IMR-90 (cell line): ENCODE data around the gene EEF1AKMT1. TPM values are rescaled to one million over a fixed set of nuclear protein-coding genes. Genes with fewer than 3 reads are reported as not detected.

Source experiments
- ATAC-seq: fragments of 200-7000 bp; cut with Tn5 transposase; 2 replicates; pipeline ENCODE4 v1.9.1; 2020; ENCODE audit warnings: low read depth, mild to moderate bottlenecking, moderate library complexity
- BruUV-seq: library from RNA; stranded (reverse); fragments of 400-500 nt; replicated peaks from 2 replicates; lab custom pipeline; 2021; lab: Mats Ljungman, UMichigan
- CTCF ChIA-PET: fragments of 300-600 bp; formaldehyde crosslinking; extraction: SDS; loops from one replicate; lab custom pipeline; 2021; ENCODE audit warnings: antibody characterized with exemption; lab: Yijun Ruan, JAX
- POLR2A ChIA-PET: fragments of 300-600 bp; sonication (Branson Sonifier 250); formaldehyde crosslinking; loops from one replicate; lab custom pipeline; 2022; ENCODE audit warnings: antibody characterized with exemption; ENCODE audit not compliant: unreplicated experiment; lab: Charles Lee
- DNase-seq: peaks from one replicate; pipeline ENCODE4 v3.0.0; 2013
- H2AFZ ChIP-seq: replicated peaks from 2 replicates; pipeline ENCODE3; 2013; ENCODE audit warnings: low read length, mild to moderate bottlenecking; ENCODE audit not compliant: poor library complexity
- H2AK5ac ChIP-seq: 2 replicates; pipeline ENCODE4 v1.6.1; 2013; ENCODE audit warnings: low read depth, low read length, inconsistent platforms
- H2AK9ac ChIP-seq: replicated peaks from 2 replicates; pipeline ENCODE3; 2013; ENCODE audit warnings: mild to moderate bottlenecking, low read depth, low read length, moderate library complexity; ENCODE audit not compliant: poor library complexity
- H2BK120ac ChIP-seq: 2 replicates; pipeline ENCODE4 v1.6.1; 2013; ENCODE audit warnings: low read depth, low read length, inconsistent platforms
- H2BK15ac ChIP-seq: 3 replicates; pipeline ENCODE4 v1.6.1; 2013; ENCODE audit warnings: low read depth, low read length, inconsistent platforms
- H2BK20ac ChIP-seq: 2 replicates; pipeline ENCODE4 v1.6.1; 2013; ENCODE audit warnings: low read depth, mild to moderate bottlenecking, inconsistent platforms, low read length, moderate library complexity
- H2BK5ac ChIP-seq: 2 replicates; pipeline ENCODE4 v1.6.1; 2013; ENCODE audit warnings: mild to moderate bottlenecking, low read depth, low read length, inconsistent platforms; ENCODE audit not compliant: poor library complexity, severe bottlenecking
- H3K14ac ChIP-seq: replicated peaks from 2 replicates; pipeline ENCODE4 v1.6.1; 2013; ENCODE audit warnings: low read depth, low read length, inconsistent platforms
- H3K18ac ChIP-seq: 2 replicates; pipeline ENCODE4 v1.6.1; 2013; ENCODE audit warnings: low read depth, low read length, control low read depth
- H3K23ac ChIP-seq: 2 replicates; pipeline ENCODE4 v1.6.1; 2013; ENCODE audit warnings: low read depth, low read length, inconsistent platforms
- H3K27ac ChIP-seq: 2 replicates; pipeline ENCODE4 v1.5.1; 2013; ENCODE audit warnings: mild to moderate bottlenecking, control low read depth, low read length; ENCODE audit not compliant: insufficient read depth
- H3K27me3 ChIP-seq: 2 replicates; pipeline ENCODE4 v1.6.1; 2013; ENCODE audit warnings: low read length; ENCODE audit not compliant: control insufficient read depth, insufficient read depth
- H3K36me3 ChIP-seq: 2 replicates; pipeline ENCODE4 v1.6.1; 2013; ENCODE audit warnings: low read length, mixed read lengths; ENCODE audit not compliant: control insufficient read depth, insufficient read depth
- H3K4ac ChIP-seq: 2 replicates; pipeline ENCODE4 v1.6.1; 2013; ENCODE audit warnings: low read depth, low read length, inconsistent platforms
- H3K4me1 ChIP-seq: 2 replicates; pipeline ENCODE4 v1.6.1; 2013; ENCODE audit warnings: low read length, mixed read lengths; ENCODE audit not compliant: control insufficient read depth, insufficient read depth
- H3K4me2 ChIP-seq: 2 replicates; pipeline ENCODE4 v1.6.1; 2013; ENCODE audit warnings: low read depth, mild to moderate bottlenecking, control low read depth, low read length, moderate library complexity
- H3K4me3 ChIP-seq: 2 replicates; pipeline ENCODE4 v1.5.1; 2013; ENCODE audit warnings: low read depth, mild to moderate bottlenecking, control low read depth, low read length, moderate library complexity; ENCODE audit not compliant: insufficient read depth
- H3K56ac ChIP-seq: 2 replicates; pipeline ENCODE4 v1.6.1; 2013; ENCODE audit warnings: low read length, inconsistent platforms; ENCODE audit not compliant: insufficient read depth; ENCODE audit errors: extremely low read depth
- H3K79me1 ChIP-seq, 2 experiments: 2 replicates each; pipeline ENCODE4 v1.6.1; 2013; ENCODE audit warnings: low read length in 2 of 2, inconsistent platforms in 1 of 2, low read depth in 1 of 2
- H3K9ac ChIP-seq: 2 replicates; pipeline ENCODE4 v1.6.1; 2013; ENCODE audit warnings: low read depth, low read length, control low read depth
- H3K9me1 ChIP-seq: 2 replicates; pipeline ENCODE4 v1.6.1; 2013; ENCODE audit warnings: low read length, inconsistent platforms; ENCODE audit not compliant: insufficient read depth
- H3K9me3 ChIP-seq: 2 replicates; pipeline ENCODE4 v1.6.1; 2013; ENCODE audit warnings: low read length; ENCODE audit not compliant: control insufficient read depth, insufficient read depth
- H4K20me1 ChIP-seq: 2 replicates; pipeline ENCODE4 v1.6.1; 2013; ENCODE audit warnings: low read length, inconsistent platforms; ENCODE audit not compliant: insufficient read depth
- H4K5ac ChIP-seq: 2 replicates; pipeline ENCODE4 v1.6.1; 2013; ENCODE audit warnings: mild to moderate bottlenecking, low read depth, low read length, control low read depth
- H4K8ac ChIP-seq, 2 experiments: 2 replicates each; pipeline ENCODE4 v1.6.1; 2013; ENCODE audit warnings: low read depth in 2 of 2, low read length in 2 of 2, control low read depth in 1 of 2, inconsistent platforms in 1 of 2
- H4K91ac ChIP-seq: 2 replicates; pipeline ENCODE4 v1.6.1; 2013; ENCODE audit warnings: low read depth, low read length, inconsistent platforms; ENCODE audit not compliant: insufficient read depth
- BHLHE40 ChIP-seq: fragments of 150-350 bp; IDR thresholded peaks from 2 replicates; pipeline ENCODE4 v1.6.1; 2016; ENCODE audit warnings: mild to moderate bottlenecking, low read depth, low read length
- CHD1 ChIP-seq: IDR thresholded peaks from 2 replicates; pipeline ENCODE4 v1.6.1; 2012; ENCODE audit warnings: low read depth, low read length, improper control_type of control experiment
- MAFK ChIP-seq: IDR thresholded peaks from 2 replicates; pipeline ENCODE4 v1.6.1; 2012; ENCODE audit warnings: low read depth, low read length, improper control_type of control experiment
- MXI1 ChIP-seq: IDR thresholded peaks from 2 replicates; pipeline ENCODE4 v1.6.1; 2012; ENCODE audit warnings: low read depth, mild to moderate bottlenecking, low read length, moderate library complexity, borderline replicate concordance
- NFE2L2 ChIP-seq: fragments of 150-350 bp; IDR thresholded peaks from 2 replicates; pipeline ENCODE4 v1.6.1; 2016; ENCODE audit warnings: low read depth, mild to moderate bottlenecking, low read length
- POLR2A ChIP-seq: IDR thresholded peaks from 2 replicates; pipeline ENCODE4 v1.6.1; 2012; ENCODE audit warnings: mild to moderate bottlenecking, low read depth, low read length
- RCOR1 ChIP-seq: IDR thresholded peaks from 2 replicates; pipeline ENCODE4 v1.6.1; 2012; ENCODE audit warnings: mild to moderate bottlenecking, low read length, improper control_type of control experiment; ENCODE audit not compliant: insufficient replicate concordance
- RFX5 ChIP-seq: IDR thresholded peaks from 2 replicates; pipeline ENCODE4 v1.8.0; 2012; ENCODE audit warnings: low read depth, mild to moderate bottlenecking, low read length, moderate library complexity
- SMC3 ChIP-seq: fragments of 150-350 bp; IDR thresholded peaks from 2 replicates; pipeline ENCODE4 v1.6.1; 2016; ENCODE audit warnings: low read depth, mild to moderate bottlenecking, antibody characterized with exemption, low read length, moderate library complexity
- WGBS, 2 experiments: methylation state at CpG; one replicate each; pipeline versions ENCODE4 v1.1.5 to v1.1.7; 2013; ENCODE audit warnings: missing lambda C conversion rate in 2 of 2; ENCODE audit not compliant: insufficient read length in 1 of 2; ENCODE audit errors: extremely low coverage in 2 of 2; 5-methylcytosine and 5-hydroxymethylcytosine counted together
- dilution Hi-C: fragments of 300-500 bp; cut with HindIII; formaldehyde crosslinking; loops from one replicate; pipeline ENCODE4 v1.14.3; 2018; ENCODE audit warnings: low sequenced_read_pairs; ENCODE audit not compliant: unreplicated experiment
- in situ Hi-C: fragments of 300-500 bp; cut with MboI; formaldehyde crosslinking; loops from 3 replicates; pipeline ENCODE4 v1.14.3; 2019; ENCODE audit warnings: low sequenced_read_pairs, inconsistent platforms, mixed read lengths
- intact Hi-C: fragments of 100-400 bp; cut with micrococcal nuclease; formaldehyde crosslinking; loops from 2 replicates; pipeline ENCODE4 v1.10.0; 2022
- polyA plus RNA-seq, 3 experiments: library from polyadenylated mRNA; depleted of rRNA; stranded (reverse); fragments of >200 nt; gene quantifications; 2 replicates each; pipeline ENCODE4 v1.2.3, GENCODE V29; 2012; ENCODE audit warnings: low replicate concordance in 1 of 3
- total RNA-seq: library from RNA; depleted of rRNA; stranded (reverse); fragments of >200 nt; gene quantifications from 2 replicates; pipeline ENCODE4 v1.2.3, GENCODE V29; 2012
- TF ChIP-seq, protein P1 (sequence below): fragments of 150-350 bp; IDR thresholded peaks from 2 replicates; pipeline ENCODE4 v1.6.1; 2017; ENCODE audit warnings: mild to moderate bottlenecking, antibody characterized with exemption, low read length, low read depth
- TF ChIP-seq, protein P2 (sequence below): conservative IDR thresholded peaks from 2 replicates; pipeline ENCODE4 v1.5.1; 2012; ENCODE audit warnings: mild to moderate bottlenecking, low read depth, low read length, improper control_type of control experiment

EEF1AKMT1 gene
- total and polyA plus RNA-seq, 2 of the 4 experiments (the other 2 are of a cell fraction), result 10.0 to 10.6 TPM

DNA sequence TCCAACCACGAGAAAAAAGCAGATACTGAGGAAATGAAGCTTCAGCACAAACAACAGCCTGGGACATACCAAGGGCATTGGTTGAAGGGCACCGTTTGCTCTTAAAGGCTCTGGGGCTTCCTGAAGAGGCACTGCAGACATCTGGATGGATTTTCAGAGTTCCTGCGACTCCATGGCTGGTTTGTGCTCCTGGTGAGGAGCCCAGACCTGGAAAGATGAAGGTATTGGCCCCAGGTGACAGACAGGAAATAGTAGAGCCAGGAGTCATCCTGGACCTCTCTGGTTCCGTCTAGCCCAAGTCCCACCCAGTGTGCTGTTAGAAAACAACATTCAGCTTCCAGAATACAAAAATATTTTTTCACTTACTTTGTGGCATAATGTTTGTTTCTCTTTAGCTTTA, 64.0 kb downstream of the EEF1AKMT1 start:
- Histone ChIP-seq H2BK20ac (no peak overlapping the region), H3K23ac (no peak overlapping the region), H3K56ac (no peak overlapping the region), H3K79me1 (no peaks in the 10 kb centered on the region), H3K4me2 (no peak overlapping the region), H3K9ac (no peak overlapping the region), H3K18ac (no peak overlapping the region), H3K9me3 (no peaks in the 10 kb centered on the region), H3K4ac (no peak overlapping the region), H2AFZ (no peak overlapping the region), H2AK5ac (no peak overlapping the region), H4K8ac (no peak overlapping the region), H3K36me3 (no peaks in the 10 kb centered on the region), H3K4me1 (peaks cover 7% of the 10 kb centered on the region), H3K27ac (no peak overlapping the region), H2BK120ac (no peak overlapping the region), H4K20me1 (no peaks in the 10 kb centered on the region), H3K27me3 (peaks cover 2% of the 10 kb centered on the region), H3K4me3 (no peak overlapping the region), H3K14ac (no peak overlapping the region), H3K9me1 (no peaks in the 10 kb centered on the region), H4K5ac (no peak overlapping the region), H2AK9ac (no peak overlapping the region), H4K91ac (no peak overlapping the region), H2BK15ac (no peak overlapping the region), H2BK5ac (no peak overlapping the region)
- TF ChIP-seq BHLHE40 (no peak), SMC3 (no peak), RFX5 (no peak), MAFK (no peak), NFE2L2 (no peak), RCOR1 (no peak), POLR2A (no peak), CHD1 (no peak), MXI1 (no peak)
- TF ChIP-seq, protein P1, sequence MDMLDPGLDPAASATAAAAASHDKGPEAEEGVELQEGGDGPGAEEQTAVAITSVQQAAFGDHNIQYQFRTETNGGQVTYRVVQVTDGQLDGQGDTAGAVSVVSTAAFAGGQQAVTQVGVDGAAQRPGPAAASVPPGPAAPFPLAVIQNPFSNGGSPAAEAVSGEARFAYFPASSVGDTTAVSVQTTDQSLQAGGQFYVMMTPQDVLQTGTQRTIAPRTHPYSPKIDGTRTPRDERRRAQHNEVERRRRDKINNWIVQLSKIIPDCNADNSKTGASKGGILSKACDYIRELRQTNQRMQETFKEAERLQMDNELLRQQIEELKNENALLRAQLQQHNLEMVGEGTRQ, result no peak
- TF ChIP-seq, protein P2, sequence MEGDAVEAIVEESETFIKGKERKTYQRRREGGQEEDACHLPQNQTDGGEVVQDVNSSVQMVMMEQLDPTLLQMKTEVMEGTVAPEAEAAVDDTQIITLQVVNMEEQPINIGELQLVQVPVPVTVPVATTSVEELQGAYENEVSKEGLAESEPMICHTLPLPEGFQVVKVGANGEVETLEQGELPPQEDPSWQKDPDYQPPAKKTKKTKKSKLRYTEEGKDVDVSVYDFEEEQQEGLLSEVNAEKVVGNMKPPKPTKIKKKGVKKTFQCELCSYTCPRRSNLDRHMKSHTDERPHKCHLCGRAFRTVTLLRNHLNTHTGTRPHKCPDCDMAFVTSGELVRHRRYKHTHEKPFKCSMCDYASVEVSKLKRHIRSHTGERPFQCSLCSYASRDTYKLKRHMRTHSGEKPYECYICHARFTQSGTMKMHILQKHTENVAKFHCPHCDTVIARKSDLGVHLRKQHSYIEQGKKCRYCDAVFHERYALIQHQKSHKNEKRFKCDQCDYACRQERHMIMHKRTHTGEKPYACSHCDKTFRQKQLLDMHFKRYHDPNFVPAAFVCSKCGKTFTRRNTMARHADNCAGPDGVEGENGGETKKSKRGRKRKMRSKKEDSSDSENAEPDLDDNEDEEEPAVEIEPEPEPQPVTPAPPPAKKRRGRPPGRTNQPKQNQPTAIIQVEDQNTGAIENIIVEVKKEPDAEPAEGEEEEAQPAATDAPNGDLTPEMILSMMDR, result no peak
- no peak for ATAC-seq
- dilution Hi-C loops (no loop called here), intact Hi-C loops (loop anchor here (5.0 kb wide), 1 partner anchor 768 kb away; no protein-coding TSS in a partner anchor), in situ Hi-C loops (loop anchor here (5.0 to 25.0 kb wide), 3 partner anchors 118 to 522 kb away; partner anchors contain the start of gene GJB2)
- ChIA-PET POLR2A (no interaction called here), CTCF (no interaction called here)
- DNase-seq, result no peak
- BruUV-seq, result no TSS peak
- no CpG with 5 or more reads among the region's 4 CpGs for WGBS, 2 experiments
